ENCODE data around the gene SLC47A1.

SLC47A1 gene

DNA sequence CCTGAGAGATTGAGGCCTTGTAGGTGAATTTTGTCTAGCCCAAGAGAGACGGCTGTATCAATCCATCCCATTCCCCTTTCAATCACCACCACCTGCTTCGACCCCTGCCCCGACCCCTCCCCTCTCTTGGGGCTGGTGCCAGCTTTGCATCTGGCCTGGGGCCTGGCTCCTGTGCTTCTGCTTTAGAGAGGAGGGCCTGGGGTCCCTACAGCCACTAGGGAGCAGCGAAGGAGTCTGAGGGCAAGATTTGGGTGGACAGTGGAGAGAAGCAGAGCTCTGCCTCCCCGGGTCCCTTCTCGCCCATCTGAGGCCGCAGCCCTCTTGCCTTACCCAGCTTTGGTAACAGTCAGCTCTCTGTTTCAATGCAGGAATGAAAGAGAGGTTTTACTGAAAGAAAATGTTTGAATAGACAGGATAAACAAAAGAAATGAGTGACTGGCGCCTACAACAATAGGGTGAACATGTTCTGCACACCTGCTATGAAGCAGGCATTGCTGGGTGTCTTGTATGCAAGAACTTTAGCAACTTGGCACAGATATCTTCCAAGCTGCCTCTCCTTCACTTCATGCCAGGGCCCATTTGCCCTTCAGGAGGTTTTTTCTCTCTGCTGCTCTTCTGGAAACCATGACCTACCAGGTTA, 57.4 kb downstream of the SLC47A1 start:
- TF ChIP-seq, protein P1, sequence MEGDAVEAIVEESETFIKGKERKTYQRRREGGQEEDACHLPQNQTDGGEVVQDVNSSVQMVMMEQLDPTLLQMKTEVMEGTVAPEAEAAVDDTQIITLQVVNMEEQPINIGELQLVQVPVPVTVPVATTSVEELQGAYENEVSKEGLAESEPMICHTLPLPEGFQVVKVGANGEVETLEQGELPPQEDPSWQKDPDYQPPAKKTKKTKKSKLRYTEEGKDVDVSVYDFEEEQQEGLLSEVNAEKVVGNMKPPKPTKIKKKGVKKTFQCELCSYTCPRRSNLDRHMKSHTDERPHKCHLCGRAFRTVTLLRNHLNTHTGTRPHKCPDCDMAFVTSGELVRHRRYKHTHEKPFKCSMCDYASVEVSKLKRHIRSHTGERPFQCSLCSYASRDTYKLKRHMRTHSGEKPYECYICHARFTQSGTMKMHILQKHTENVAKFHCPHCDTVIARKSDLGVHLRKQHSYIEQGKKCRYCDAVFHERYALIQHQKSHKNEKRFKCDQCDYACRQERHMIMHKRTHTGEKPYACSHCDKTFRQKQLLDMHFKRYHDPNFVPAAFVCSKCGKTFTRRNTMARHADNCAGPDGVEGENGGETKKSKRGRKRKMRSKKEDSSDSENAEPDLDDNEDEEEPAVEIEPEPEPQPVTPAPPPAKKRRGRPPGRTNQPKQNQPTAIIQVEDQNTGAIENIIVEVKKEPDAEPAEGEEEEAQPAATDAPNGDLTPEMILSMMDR (IDR thresholded peaks at IDR 0.05; ENCODE audit: extremely low read depth, missing control alignments) = no peak
- DNase-seq (ENCODE audit: low spot score) = no peak

DNA sequence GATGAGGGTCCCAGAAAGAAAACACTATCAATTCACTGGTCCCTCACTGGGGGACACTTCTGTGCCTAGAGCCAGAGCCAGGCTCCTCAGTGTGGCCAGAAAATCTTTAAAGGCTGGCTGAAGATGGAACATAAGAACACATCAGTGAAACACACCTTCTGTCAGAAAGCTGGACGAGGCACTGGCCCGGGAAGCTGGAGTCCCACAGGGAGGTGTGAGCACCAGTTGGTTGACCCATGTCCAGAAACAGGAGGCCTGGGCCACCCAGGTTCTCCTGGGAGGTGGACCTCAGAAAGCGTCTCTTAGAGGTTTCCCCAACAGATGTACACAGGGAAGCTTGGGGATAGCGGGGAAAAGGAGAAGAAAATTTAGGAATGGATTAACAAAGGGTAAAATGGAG, 58.7 kb downstream of the SLC47A1 start:
- DNase-seq (ENCODE audit: low spot score) = no peak
- TF ChIP-seq, protein P1 (IDR thresholded peaks at IDR 0.05; ENCODE audit: extremely low read depth, missing control alignments) = no peak

DNA sequence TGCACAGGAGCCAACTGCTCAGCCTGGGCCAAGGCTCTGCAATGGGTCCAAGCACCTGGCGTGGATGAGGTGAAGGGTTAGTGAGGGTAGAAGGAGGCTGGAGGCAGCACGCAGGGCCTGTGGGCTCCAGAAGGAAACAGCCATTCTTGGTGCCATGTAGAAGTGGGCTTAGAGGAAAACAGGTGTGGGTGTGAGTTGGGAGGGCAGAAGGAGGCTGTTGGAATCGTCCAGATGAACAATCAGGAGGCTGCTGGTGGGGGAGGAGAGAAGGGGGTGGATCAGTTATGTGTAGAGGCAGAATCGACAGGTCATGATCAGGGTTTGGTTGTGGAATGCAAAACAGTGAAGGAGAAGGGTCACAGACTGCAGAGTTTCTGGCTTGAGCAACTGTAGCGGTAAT, 63.2 kb downstream of the SLC47A1 start:
- DNase-seq (ENCODE audit: low spot score) = no peak
- TF ChIP-seq, protein P1 (IDR thresholded peaks at IDR 0.05; ENCODE audit: extremely low read depth, missing control alignments) = no peak

DNA sequence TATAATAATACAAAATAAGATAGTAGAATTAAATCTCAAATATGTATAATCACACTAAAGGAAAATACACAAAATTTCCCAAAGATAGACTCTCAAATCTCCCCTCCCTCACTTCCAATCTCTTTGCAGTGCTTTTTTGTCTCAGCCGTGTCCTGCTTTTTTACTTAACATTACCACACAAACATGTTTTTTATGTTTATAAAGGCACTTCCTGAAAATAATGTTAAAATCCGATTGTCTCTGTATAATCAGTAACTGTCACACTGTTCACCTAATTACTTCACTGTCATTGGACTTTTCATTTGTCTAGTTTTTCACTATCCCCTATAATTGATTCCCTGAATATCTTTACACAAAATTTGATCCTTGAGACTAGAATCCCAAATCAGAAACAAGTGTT, 76.7 kb downstream of the SLC47A1 start:
- TF ChIP-seq, protein P1 (IDR thresholded peaks at IDR 0.05; ENCODE audit: extremely low read depth, missing control alignments) = no peak

DNA sequence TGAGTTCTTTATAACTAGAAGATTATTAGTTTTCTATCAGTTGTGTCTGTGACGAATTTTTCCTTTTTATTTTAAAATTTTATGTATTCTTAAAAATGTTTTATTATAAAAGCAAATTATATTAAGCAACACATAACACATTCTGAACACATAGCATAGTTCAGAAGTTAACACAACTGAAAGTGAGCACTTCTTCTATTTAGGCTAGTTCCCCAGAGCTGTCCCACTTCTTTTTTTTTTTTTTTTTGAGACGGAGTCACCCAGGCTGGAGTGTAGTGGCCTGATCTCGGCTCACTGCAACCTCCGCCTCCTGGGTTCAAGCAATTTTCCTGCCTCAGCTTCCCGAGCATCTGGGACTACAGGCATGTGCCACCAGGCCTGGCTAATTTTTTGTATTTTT, 77.2 kb downstream of the SLC47A1 start:
- no peak for DNase-seq (ENCODE audit: low spot score)

More for the DNA sequence above, 76.7 kb downstream of the SLC47A1 start:
- no peak for DNase-seq (ENCODE audit: low spot score)

DNA sequence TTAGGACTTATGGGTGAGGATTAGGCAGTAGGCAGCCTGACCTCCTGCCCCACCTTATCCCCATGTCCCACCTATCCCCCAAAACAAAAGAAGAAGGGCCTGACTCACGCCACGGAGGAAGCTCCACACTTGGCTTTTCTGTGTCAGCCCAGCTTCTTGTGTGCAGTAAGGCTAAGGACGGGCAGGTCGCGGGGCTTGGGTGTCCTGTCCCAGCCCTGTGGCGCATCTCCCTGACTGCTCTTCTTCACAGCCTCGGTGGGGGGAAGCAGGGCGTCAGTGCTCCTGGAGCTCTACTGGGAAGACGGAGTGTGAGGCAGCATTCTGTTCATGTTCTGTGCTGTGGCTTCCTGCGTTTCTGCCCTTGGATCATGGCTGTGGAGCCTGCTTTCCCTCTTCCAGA, 80.3 kb downstream of the SLC47A1 start:
- no peak for DNase-seq (ENCODE audit: low spot score)
- TF ChIP-seq, protein P1 (IDR thresholded peaks at IDR 0.05; ENCODE audit: extremely low read depth, missing control alignments) = no peak

More for the DNA sequence above, 77.2 kb downstream of the SLC47A1 start:
- TF ChIP-seq, protein P1 (IDR thresholded peaks at IDR 0.05; ENCODE audit: extremely low read depth, missing control alignments) = no peak

DNA sequence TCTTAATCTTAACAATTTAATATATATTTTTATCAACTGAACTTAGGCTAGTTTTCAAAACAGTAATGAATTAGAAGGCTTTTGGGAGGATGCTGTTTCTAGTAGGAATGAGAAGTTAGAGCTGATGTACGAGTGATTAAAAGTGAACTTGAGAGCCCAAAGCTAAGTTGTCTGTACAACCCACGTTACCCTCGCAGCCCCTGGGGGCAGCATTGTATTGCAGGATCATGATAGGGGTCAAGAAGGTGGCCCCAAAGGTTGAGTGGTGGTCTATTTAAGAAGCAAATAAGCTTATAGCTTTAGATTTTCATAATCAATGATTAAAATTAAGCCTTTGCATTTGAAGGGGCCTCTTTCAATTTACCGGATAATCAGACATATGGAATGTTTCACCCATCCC, 81.2 kb downstream of the SLC47A1 start:
- TF ChIP-seq, protein P1 (IDR thresholded peaks at IDR 0.05; ENCODE audit: extremely low read depth, missing control alignments) = no peak

More for the DNA sequence above, 81.2 kb downstream of the SLC47A1 start:
- no peak for DNase-seq (ENCODE audit: low spot score)
